Trophoblast cell (in vitro differentiated cells and primary cell): ENCODE measurements around the gene KLHDC1.

Source experiments
- DNase-seq, 2 donors: peaks; one replicate each; pipeline ENCODE4 v3.0.0-alpha.2; 2016
- H2AFZ ChIP-seq: 2 replicates; pipeline ENCODE4 v1.6.1; 2013; ENCODE audit warnings: low read length, moderate library complexity, mild to moderate bottlenecking; ENCODE audit not compliant: insufficient read depth, poor library complexity
- H2AK5ac ChIP-seq: 2 replicates; pipeline ENCODE4 v1.6.1; 2013; ENCODE audit warnings: mild to moderate bottlenecking, low read length
- H2BK120ac ChIP-seq: 2 replicates; pipeline ENCODE4 v1.6.1; 2013; ENCODE audit warnings: low read length, mild to moderate bottlenecking, moderate library complexity; ENCODE audit not compliant: insufficient read depth, poor library complexity
- H2BK12ac ChIP-seq: 2 replicates; pipeline ENCODE4 v1.6.1; 2013; ENCODE audit warnings: mild to moderate bottlenecking, low read length, moderate library complexity
- H2BK5ac ChIP-seq: 2 replicates; pipeline ENCODE4 v1.6.1; 2013; ENCODE audit warnings: low read length, low read depth, moderate library complexity, mild to moderate bottlenecking; ENCODE audit not compliant: poor library complexity
- H3K14ac ChIP-seq: 2 replicates; pipeline ENCODE4 v1.6.1; 2013; ENCODE audit warnings: mild to moderate bottlenecking, low read length
- H3K18ac ChIP-seq: 2 replicates; pipeline ENCODE4 v1.6.1; 2013; ENCODE audit warnings: mild to moderate bottlenecking, low read length
- H3K23ac ChIP-seq: 2 replicates; pipeline ENCODE4 v1.6.1; 2013; ENCODE audit warnings: low read length
- H3K27ac ChIP-seq: 2 replicates; pipeline ENCODE4 v1.5.1; 2013; ENCODE audit warnings: low read depth, mild to moderate bottlenecking, inconsistent platforms, low read length, moderate library complexity
- H3K27me3 ChIP-seq: 2 replicates; pipeline ENCODE4 v1.6.1; 2013; ENCODE audit warnings: inconsistent platforms, mild to moderate bottlenecking, low read length, moderate library complexity; ENCODE audit not compliant: insufficient read depth
- H3K36me3 ChIP-seq, 2 experiments: 1 replicate in 1 of 2; 2 replicates in 1 of 2; pipeline ENCODE4 v1.6.1; 2013; ENCODE audit warnings: low read length in 2 of 2, mild to moderate bottlenecking in 2 of 2, moderate library complexity in 1 of 2; ENCODE audit not compliant: insufficient read depth in 2 of 2, control insufficient read depth in 1 of 2
- H3K4ac ChIP-seq: 2 replicates; pipeline ENCODE4 v1.6.1; 2013; ENCODE audit warnings: low read depth, mild to moderate bottlenecking, low read length, moderate library complexity
- H3K4me1 ChIP-seq, 2 experiments: 1 replicate in 1 of 2; 2 replicates in 1 of 2; pipeline ENCODE4 v1.6.1; 2013; ENCODE audit warnings: low read length in 2 of 2, mild to moderate bottlenecking in 2 of 2, moderate library complexity in 1 of 2; ENCODE audit not compliant: insufficient read depth in 2 of 2, control insufficient read depth in 1 of 2
- H3K4me2 ChIP-seq: 2 replicates; pipeline ENCODE4 v1.6.1; 2013; ENCODE audit warnings: inconsistent platforms, mild to moderate bottlenecking, low read length, moderate library complexity
- H3K4me3 ChIP-seq: 2 replicates; pipeline ENCODE4 v1.5.1; 2013; ENCODE audit warnings: mild to moderate bottlenecking, low read depth, low read length, inconsistent platforms
- H3K79me1 ChIP-seq: one replicate; pipeline ENCODE4 v1.6.1; 2013; ENCODE audit warnings: low read length
- H3K79me2 ChIP-seq: 2 replicates; pipeline ENCODE4 v1.6.1; 2013; ENCODE audit warnings: low read length, mild to moderate bottlenecking; ENCODE audit not compliant: control insufficient read depth, insufficient read depth, poor library complexity
- H3K9ac ChIP-seq: 2 replicates; pipeline ENCODE4 v1.6.1; 2013; ENCODE audit warnings: mild to moderate bottlenecking, low read length
- H3K9me3 ChIP-seq: 2 replicates; pipeline ENCODE4 v1.6.1; 2013; ENCODE audit warnings: low read depth, mild to moderate bottlenecking, control low read depth, inconsistent platforms, low read length; ENCODE audit not compliant: insufficient read depth
- H4K12ac ChIP-seq: 2 replicates; pipeline ENCODE4 v1.6.1; 2013; ENCODE audit warnings: low read depth, mild to moderate bottlenecking, low read length, moderate library complexity
- H4K8ac ChIP-seq: 2 replicates; pipeline ENCODE4 v1.6.1; 2013; ENCODE audit warnings: low read depth, mild to moderate bottlenecking, low read length, moderate library complexity
- H4K91ac ChIP-seq: one replicate; pipeline ENCODE4 v1.6.1; 2013; ENCODE audit warnings: low read depth, mild to moderate bottlenecking, low read length, moderate library complexity
- WGBS: extraction: QIAGEN DNeasy Blood & Tissue Kit; methylation state at CpG from one replicate; pipeline ENCODE4 v1.1.7; 2013; ENCODE audit warnings: missing lambda C conversion rate; ENCODE audit not compliant: insufficient read length, insufficient coverage; ENCODE audit errors: extremely low coverage; 5-methylcytosine and 5-hydroxymethylcytosine counted together

The KLHDC1 gene

DNA sequence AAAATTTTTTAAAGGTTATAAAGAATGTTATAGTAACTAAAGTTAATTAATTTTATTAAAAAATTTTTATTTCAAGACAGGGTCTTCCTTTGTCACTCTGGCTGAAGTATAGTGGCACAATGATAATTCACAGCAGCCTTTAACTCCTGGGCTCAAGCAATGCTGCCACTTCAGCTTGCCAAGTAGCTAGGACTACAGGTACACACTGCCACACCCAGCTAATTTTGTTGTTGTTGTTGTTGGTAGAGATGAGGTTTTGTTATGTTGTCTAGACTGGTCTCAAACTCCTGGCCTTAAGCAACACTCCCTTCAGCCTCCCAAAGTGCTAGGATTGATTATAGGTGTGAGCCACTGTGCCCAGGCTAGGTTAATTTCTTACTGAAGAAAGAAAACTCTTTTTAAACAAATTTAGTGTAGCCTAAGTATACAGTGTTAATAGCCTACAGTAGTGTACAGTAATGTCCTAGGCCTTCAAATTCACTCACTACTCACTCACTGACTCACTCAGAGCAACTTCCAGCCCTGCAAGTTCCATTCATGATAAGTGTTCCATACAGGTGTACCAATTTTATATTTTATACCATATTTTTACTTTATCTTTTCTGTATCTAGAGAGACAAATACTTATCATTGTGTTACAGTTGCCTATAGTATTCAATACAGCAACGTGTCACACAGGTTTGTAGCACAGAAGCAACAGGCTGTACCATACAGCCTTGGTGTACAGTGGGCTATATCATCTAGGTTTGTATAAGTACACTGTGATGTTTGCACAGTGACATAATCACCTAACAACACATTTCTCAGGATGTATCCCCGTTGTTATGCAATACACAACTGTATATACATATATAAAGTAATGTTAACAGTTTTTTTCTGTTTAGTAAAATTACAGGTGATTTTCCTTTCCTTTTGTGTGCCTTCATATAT is 33.1 kb upstream of the KLHDC1 start:
- H3K9ac ChIP-seq = no peak overlapping the region
- no peaks in the 10 kb centered on the region for H3K27me3 ChIP-seq
- H3K23ac ChIP-seq = no peak overlapping the region
- H3K14ac ChIP-seq = no peak overlapping the region
- H3K79me1 ChIP-seq = no peaks in the 10 kb centered on the region
- no peak overlapping the region for H2BK12ac ChIP-seq
- DNase-seq = no peak
- H3K4me3 ChIP-seq = no peak overlapping the region
- no peak overlapping the region for H3K4me2 ChIP-seq
- H4K8ac ChIP-seq = no peak overlapping the region
- no peak overlapping the region for H4K91ac ChIP-seq
- no peak overlapping the region for H3K18ac ChIP-seq
- H2AFZ ChIP-seq = no peak overlapping the region
- no peak overlapping the region for H3K4ac ChIP-seq
- no peak overlapping the region for H3K27ac ChIP-seq
- no peaks in the 10 kb centered on the region for H3K36me3 ChIP-seq
- no peaks in the 10 kb centered on the region for H3K79me2 ChIP-seq
- no peak overlapping the region for H2BK5ac ChIP-seq
- H2BK120ac ChIP-seq = no peak overlapping the region
- H2AK5ac ChIP-seq = no peak overlapping the region
- WGBS = no CpG with 5 or more reads among the region's 2 CpGs
- no peak overlapping the region for H4K12ac ChIP-seq
- H3K4me1 ChIP-seq = no peaks in the 10 kb centered on the region
- no peaks in the 10 kb centered on the region for H3K9me3 ChIP-seq

DNA sequence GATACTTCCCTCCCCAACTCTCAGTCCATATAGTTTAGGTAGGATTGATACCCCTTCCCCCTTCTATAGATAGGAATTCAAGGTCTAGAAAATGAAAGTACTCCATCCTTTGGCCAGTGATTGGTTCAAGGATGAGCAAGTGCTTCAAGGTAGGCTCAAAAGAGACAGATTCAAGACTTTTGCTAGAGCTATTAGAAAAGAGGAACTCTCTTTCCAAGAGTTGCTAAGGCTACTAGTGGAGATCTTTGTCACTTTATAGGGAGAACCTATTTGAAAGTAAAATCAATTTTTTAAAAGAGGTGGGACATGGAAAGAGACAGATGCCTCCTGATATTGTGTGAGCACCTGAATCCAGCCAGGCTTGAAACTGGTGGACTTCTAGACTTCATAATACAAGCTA is 22.4 kb upstream of the KLHDC1 start:
- Histone ChIP-seq H4K8ac (no peak overlapping the region), H3K4me3 (no peak overlapping the region), H4K91ac (no peak overlapping the region), H2AFZ (no peak overlapping the region), H2BK12ac (no peak overlapping the region), H4K12ac (no peak overlapping the region), H3K27ac (no peak overlapping the region), H2BK5ac (no peak overlapping the region), H3K23ac (no peak overlapping the region), H3K4ac (no peak overlapping the region), H2BK120ac (no peak overlapping the region), H3K14ac (no peak overlapping the region), H3K4me2 (no peak overlapping the region), H3K9ac (no peak overlapping the region), H2AK5ac (no peak overlapping the region), H3K79me2 (no peaks in the 10 kb centered on the region), H3K9me3 (no peaks in the 10 kb centered on the region), H3K18ac (no peak overlapping the region), H3K27me3 (no peaks in the 10 kb centered on the region), H3K79me1 (no peaks in the 10 kb centered on the region), H3K36me3 (peaks cover 1 to 6% of the 10 kb centered on the region in 2 experiments), H3K4me1 (no peaks in the 10 kb centered on the region)
- no peak for DNase-seq

DNA sequence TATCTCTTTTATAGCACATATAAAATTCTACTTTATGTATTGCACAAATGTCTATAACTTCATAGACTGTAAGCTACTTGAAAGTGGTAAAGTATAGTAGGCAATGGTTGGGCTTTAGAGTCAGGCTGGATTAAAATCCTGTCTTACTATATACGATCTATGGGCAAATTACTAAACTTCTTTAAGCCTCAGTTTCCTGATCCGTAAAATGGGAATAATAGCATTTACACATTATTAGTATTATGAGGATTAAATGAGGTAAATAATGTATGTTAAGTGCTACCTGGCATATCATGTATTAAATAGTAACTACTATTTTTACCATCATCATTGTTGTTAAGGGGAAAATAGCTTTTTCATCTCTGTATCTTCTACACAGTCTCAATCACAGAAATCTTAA is 19.3 kb upstream of the KLHDC1 start:
- H3K79me1 ChIP-seq = no peaks in the 10 kb centered on the region
- H3K36me3 ChIP-seq = peaks cover 16% of the 10 kb centered on the region in 2 experiments
- no peak overlapping the region for H4K8ac ChIP-seq
- H2BK5ac ChIP-seq = no peak overlapping the region
- no peak overlapping the region for H3K4me3 ChIP-seq
- no peak overlapping the region for H4K91ac ChIP-seq
- no peak overlapping the region for H3K23ac ChIP-seq
- H3K14ac ChIP-seq = no peak overlapping the region
- peaks cover 2% of the 10 kb centered on the region for H3K9me3 ChIP-seq
- H3K27ac ChIP-seq = no peak overlapping the region
- DNase-seq = no peak
- H4K12ac ChIP-seq = no peak overlapping the region
- no peak overlapping the region for H3K4me2 ChIP-seq
- no peaks in the 10 kb centered on the region for H3K27me3 ChIP-seq
- WGBS = no CpG with 5 or more reads among the region's 2 CpGs
- H3K4me1 ChIP-seq = no peaks in the 10 kb centered on the region
- H3K4ac ChIP-seq = no peak overlapping the region
- no peak overlapping the region for H2AK5ac ChIP-seq
- H2BK12ac ChIP-seq = no peak overlapping the region
- H2BK120ac ChIP-seq = no peak overlapping the region
- no peak overlapping the region for H3K18ac ChIP-seq
- H2AFZ ChIP-seq = no peak overlapping the region
- no peaks in the 10 kb centered on the region for H3K79me2 ChIP-seq
- no peak overlapping the region for H3K9ac ChIP-seq

DNA sequence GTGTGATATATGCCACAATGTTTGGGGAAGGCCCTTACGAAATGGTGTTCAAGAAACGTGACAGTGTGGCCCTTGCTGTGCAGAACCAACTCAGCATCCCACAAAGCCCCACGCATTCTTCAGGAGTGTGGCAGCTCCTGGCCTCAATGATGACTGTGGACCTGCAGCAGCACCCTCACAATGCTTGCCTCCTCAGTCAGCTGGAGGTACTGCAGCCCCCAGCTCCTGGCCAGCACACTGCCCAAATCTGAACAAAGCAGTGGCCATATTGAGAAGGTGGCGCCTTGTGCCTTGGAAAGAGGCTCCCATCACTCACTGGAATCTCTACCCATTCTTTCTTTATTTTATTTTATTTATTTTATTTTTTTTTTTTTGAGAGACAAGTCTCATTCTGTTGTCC is 15.3 kb upstream of the KLHDC1 start:
- H3K9me3 ChIP-seq = peaks cover 2% of the 10 kb centered on the region
- no CpG with 5 or more reads among the region's 4 CpGs for WGBS
- H3K27me3 ChIP-seq = no peaks in the 10 kb centered on the region
- no peak overlapping the region for H3K23ac ChIP-seq
- no peak overlapping the region for H3K4ac ChIP-seq
- no peak overlapping the region for H2BK12ac ChIP-seq
- no peaks in the 10 kb centered on the region for H3K79me1 ChIP-seq
- DNase-seq = no peak
- no peak overlapping the region for H4K8ac ChIP-seq
- no peak overlapping the region for H3K27ac ChIP-seq
- no peak overlapping the region for H4K12ac ChIP-seq
- no peak overlapping the region for H3K9ac ChIP-seq
- H2BK120ac ChIP-seq = no peak overlapping the region
- H3K79me2 ChIP-seq = no peaks in the 10 kb centered on the region
- H3K36me3 ChIP-seq = peaks cover 18 to 25% of the 10 kb centered on the region in 2 experiments
- H3K14ac ChIP-seq = no peak overlapping the region
- no peaks in the 10 kb centered on the region for H3K4me1 ChIP-seq
- no peak overlapping the region for H4K91ac ChIP-seq
- H3K4me3 ChIP-seq = no peak overlapping the region
- H2AFZ ChIP-seq = no peak overlapping the region
- no peak overlapping the region for H3K18ac ChIP-seq
- no peak overlapping the region for H2BK5ac ChIP-seq
- no peak overlapping the region for H3K4me2 ChIP-seq
- H2AK5ac ChIP-seq = no peak overlapping the region
